ENCODE results near the gene SPTSSA.

The SPTSSA gene

DNA sequence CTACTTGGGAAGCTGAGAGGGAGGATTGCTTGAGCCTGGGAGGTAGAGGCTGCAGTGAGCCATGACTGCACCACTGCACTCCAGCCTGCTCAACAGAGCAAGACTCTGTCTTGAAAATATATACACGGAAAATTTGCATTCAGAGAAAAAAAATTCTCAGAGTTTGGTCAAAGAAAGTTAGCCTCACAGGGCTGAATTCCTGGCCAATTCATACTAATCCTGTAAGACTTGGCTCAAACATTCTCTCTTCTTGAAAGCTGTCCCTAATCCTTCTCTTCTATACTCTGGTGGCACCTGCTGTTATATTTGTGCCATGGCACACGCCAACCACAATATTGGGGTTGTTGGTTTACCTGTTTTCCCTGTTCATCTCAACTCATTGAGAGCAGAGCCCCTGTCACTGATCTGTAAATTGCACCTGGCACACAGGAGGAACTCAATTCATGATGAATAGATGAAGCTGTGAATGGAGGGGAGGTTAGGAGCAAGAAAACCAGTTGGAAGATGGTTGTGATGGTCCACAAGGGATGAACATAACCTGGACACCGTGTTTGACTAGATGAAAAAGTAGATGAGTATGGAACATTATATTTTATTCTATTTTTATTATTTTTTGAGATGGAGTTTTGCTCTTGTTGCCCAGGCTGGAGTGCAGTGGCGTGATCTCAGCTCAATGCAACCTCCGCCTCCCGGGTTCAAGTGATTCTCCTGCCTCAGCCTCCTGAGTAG lies 36.8 kb upstream of the SPTSSA start:
- Histone ChIP-seq H3K27me3 (ENCODE audit: control insufficient read depth in 3 of 3, insufficient read depth in 3 of 3, low read depth in 1 of 3, low read length in 3 of 3) (no peaks in the 10 kb centered on the region), H3K4me3 (ENCODE audit: low read length in 2 of 2) (no peak overlapping the region), H2BK12ac (ENCODE audit: low read length) (no peak overlapping the region), H3K27ac (replicated peaks; ENCODE audit: low read length) (no peak overlapping the region), H4K8ac (ENCODE audit: low read depth, low read length) (no peak overlapping the region), H3K4me1 (ENCODE audit: control insufficient read depth in 2 of 2, insufficient read depth in 1 of 2, low read depth in 1 of 2, low read length in 2 of 2) (peaks cover 8 to 15% of the 10 kb centered on the region in 2 donors), H3K9me3 (replicated peaks in 1 of 2; ENCODE audit: control insufficient read depth in 2 of 2, insufficient read depth in 1 of 2, low read depth in 1 of 2, low read length in 2 of 2) (no peaks in the 10 kb centered on the region), H2AK5ac (ENCODE audit: low read depth, low read length) (no peak overlapping the region), H2BK5ac (ENCODE audit: low read length) (no peak overlapping the region), H3K36me3 (replicated peaks in 1 of 2; ENCODE audit: control insufficient read depth in 2 of 2, insufficient read depth in 2 of 2, low read length in 2 of 2) (no peaks in the 10 kb centered on the region), H3K14ac (ENCODE audit: low read length) (no peak overlapping the region), H2AFZ (ENCODE audit: low read length) (no peak overlapping the region), H3K4ac (ENCODE audit: low read length) (no peak overlapping the region), H3K79me1 (ENCODE audit: low read depth, low read length) (no peaks in the 10 kb centered on the region), H3K23ac (ENCODE audit: low read depth, low read length, poor library complexity) (no peak overlapping the region), H3K4me2 (ENCODE audit: insufficient read depth, low read length, poor library complexity, severe bottlenecking) (no peak overlapping the region), H3K18ac (ENCODE audit: low read length) (no peak overlapping the region), H2BK15ac (ENCODE audit: low read length) (no peak overlapping the region), H4K91ac (ENCODE audit: low read depth, low read length, poor library complexity) (no peak overlapping the region), H3K9ac (ENCODE audit: low read depth, low read length, poor library complexity) (no peak overlapping the region), H2BK120ac (ENCODE audit: low read depth, low read length) (no peak overlapping the region)
- WGBS, 2 donors (ENCODE audit: extremely low coverage in 2 of 2, insufficient read length in 2 of 2, insufficient replicate concordance in 1 of 2): no CpG with 5 or more reads among the region's 6 CpGs
- no peak for DNase-seq (ENCODE audit: low spot score)

DNA sequence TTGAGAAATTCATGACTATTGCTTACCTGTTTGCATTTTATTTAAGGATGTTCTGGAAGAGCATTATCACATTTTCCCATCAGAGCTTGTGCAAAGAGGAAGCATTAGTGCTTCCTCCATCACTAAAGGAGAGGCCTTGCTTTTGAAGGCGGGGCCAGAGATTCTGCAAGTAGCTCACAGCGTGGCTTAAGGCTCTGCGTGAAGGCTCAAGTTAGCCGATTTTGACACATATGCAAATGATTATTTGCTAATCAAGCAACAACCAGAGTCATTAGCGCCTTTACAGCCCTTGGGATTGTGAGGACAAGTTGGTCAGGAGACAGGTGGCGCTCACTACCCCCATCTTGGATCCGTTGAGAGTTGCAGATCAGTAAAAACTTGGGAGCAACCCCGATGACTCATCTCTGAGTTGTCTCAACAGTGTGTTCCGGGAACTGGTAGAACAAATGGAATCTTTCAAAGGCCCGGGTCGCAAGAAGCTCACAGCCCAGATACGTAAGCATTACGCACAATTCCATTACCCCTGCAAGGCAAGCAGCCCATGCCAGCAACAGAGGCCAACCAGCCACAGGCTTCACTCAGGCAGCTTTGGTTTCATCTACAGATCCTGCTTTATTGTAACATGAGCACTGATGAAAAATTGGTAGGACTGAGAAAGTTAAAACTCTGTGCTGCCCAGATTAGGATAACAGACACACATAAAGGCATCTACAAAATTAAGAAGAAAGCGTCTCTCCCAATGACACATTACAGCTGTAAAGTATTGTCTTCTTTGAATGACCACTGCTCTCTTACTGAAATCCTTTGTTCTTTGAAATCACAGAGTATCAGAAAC lies 34.9 kb upstream of the SPTSSA start:
- no peak overlapping the region for H3K18ac ChIP-seq (ENCODE audit: low read length)
- no peak overlapping the region for H4K91ac ChIP-seq (ENCODE audit: low read depth, low read length, poor library complexity)
- no peak overlapping the region for H2BK5ac ChIP-seq (ENCODE audit: low read length)
- H2BK12ac ChIP-seq (ENCODE audit: low read length): no peak overlapping the region
- no peak overlapping the region for H2AK5ac ChIP-seq (ENCODE audit: low read depth, low read length)
- H3K4me2 ChIP-seq (ENCODE audit: insufficient read depth, low read length, poor library complexity, severe bottlenecking): peak overlapping the region; percentile 20
- peaks cover 8 to 12% of the 10 kb centered on the region in 2 donors for H3K4me1 ChIP-seq (ENCODE audit: control insufficient read depth in 2 of 2, insufficient read depth in 1 of 2, low read depth in 1 of 2, low read length in 2 of 2)
- no peaks in the 10 kb centered on the region for H3K27me3 ChIP-seq (ENCODE audit: control insufficient read depth in 3 of 3, insufficient read depth in 3 of 3, low read depth in 1 of 3, low read length in 3 of 3)
- no CpG with 5 or more reads among the region's 14 CpGs for WGBS, 2 donors (ENCODE audit: extremely low coverage in 2 of 2, insufficient read length in 2 of 2, insufficient replicate concordance in 1 of 2)
- no peak overlapping the region for H3K9ac ChIP-seq (ENCODE audit: low read depth, low read length, poor library complexity)
- H3K27ac ChIP-seq (replicated peaks; ENCODE audit: low read length): peak overlapping the region; percentile 49
- no peak overlapping the region for H2BK120ac ChIP-seq (ENCODE audit: low read depth, low read length)
- H2BK15ac ChIP-seq (ENCODE audit: low read length): no peak overlapping the region
- H2AFZ ChIP-seq (ENCODE audit: low read length): peak overlapping the region; percentile 86
- no peaks in the 10 kb centered on the region for H3K9me3 ChIP-seq (replicated peaks in 1 of 2; ENCODE audit: control insufficient read depth in 2 of 2, insufficient read depth in 1 of 2, low read depth in 1 of 2, low read length in 2 of 2)
- H3K36me3 ChIP-seq (replicated peaks in 1 of 2; ENCODE audit: control insufficient read depth in 2 of 2, insufficient read depth in 2 of 2, low read length in 2 of 2): no peaks in the 10 kb centered on the region
- no peaks in the 10 kb centered on the region for H3K79me1 ChIP-seq (ENCODE audit: low read depth, low read length)
- no peak overlapping the region for H3K14ac ChIP-seq (ENCODE audit: low read length)
- DNase-seq (ENCODE audit: low spot score): peak; percentile 37
- H3K4me3 ChIP-seq (ENCODE audit: low read length in 2 of 2): peak overlapping the region in 1 of 2 donors; percentile 33
- H4K8ac ChIP-seq (ENCODE audit: low read depth, low read length): no peak overlapping the region
- H3K23ac ChIP-seq (ENCODE audit: low read depth, low read length, poor library complexity): no peak overlapping the region
- no peak overlapping the region for H3K4ac ChIP-seq (ENCODE audit: low read length)

DNA sequence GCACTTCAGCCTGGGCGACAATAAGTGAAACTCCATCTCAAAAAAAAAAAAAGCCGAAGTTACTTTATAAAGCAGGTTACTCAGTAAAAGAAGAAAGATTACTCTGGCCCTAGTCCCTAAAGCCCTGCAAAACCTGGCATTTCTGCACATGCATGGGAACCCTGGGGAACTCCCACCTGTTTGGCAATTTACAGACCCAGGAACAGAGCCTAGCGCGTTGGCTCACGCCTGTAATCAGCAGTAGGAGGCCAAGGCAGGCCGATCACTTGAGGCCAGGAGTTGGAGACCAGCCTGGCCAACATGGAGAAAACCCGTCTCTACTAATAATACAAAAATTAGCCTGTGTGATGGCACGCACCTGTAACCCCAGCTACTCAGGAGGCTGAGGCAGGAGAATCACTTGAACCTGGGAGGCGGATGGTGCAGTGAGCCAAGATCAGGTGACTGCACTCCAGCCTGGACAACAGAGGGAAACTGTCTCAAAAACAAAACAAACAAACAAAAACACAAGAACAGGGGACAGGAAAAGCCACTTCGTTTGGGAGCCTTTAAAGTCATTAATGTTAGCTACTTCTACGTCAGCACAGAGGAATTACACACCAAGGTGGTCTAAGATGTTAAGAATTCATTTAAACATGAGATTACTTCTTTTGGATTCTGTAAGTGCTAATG lies 34.1 kb upstream of the SPTSSA start:
- no peak overlapping the region for H2BK12ac ChIP-seq (ENCODE audit: low read length)
- no peak for DNase-seq (ENCODE audit: low spot score)
- H3K36me3 ChIP-seq (replicated peaks in 1 of 2; ENCODE audit: control insufficient read depth in 2 of 2, insufficient read depth in 2 of 2, low read length in 2 of 2): no peaks in the 10 kb centered on the region
- no peak overlapping the region for H3K23ac ChIP-seq (ENCODE audit: low read depth, low read length, poor library complexity)
- no peaks in the 10 kb centered on the region for H3K9me3 ChIP-seq (replicated peaks in 1 of 2; ENCODE audit: control insufficient read depth in 2 of 2, insufficient read depth in 1 of 2, low read depth in 1 of 2, low read length in 2 of 2)
- H3K4me1 ChIP-seq (ENCODE audit: control insufficient read depth in 2 of 2, insufficient read depth in 1 of 2, low read depth in 1 of 2, low read length in 2 of 2): peaks cover 8 to 12% of the 10 kb centered on the region in 2 donors
- no peak overlapping the region for H2BK5ac ChIP-seq (ENCODE audit: low read length)
- H4K91ac ChIP-seq (ENCODE audit: low read depth, low read length, poor library complexity): no peak overlapping the region
- no peaks in the 10 kb centered on the region for H3K79me1 ChIP-seq (ENCODE audit: low read depth, low read length)
- H3K18ac ChIP-seq (ENCODE audit: low read length): no peak overlapping the region
- H2BK15ac ChIP-seq (ENCODE audit: low read length): no peak overlapping the region
- no peak overlapping the region for H2AK5ac ChIP-seq (ENCODE audit: low read depth, low read length)
- no peak overlapping the region for H2BK120ac ChIP-seq (ENCODE audit: low read depth, low read length)
- H3K14ac ChIP-seq (ENCODE audit: low read length): no peak overlapping the region
- no CpG with 5 or more reads among the region's 11 CpGs for whole genome bisulfite sequencing, 2 donors (ENCODE audit: extremely low coverage in 2 of 2, insufficient read length in 2 of 2, insufficient replicate concordance in 1 of 2)
- H2AFZ ChIP-seq (ENCODE audit: low read length): peak overlapping the region; percentile 86
- no peak overlapping the region for H3K9ac ChIP-seq (ENCODE audit: low read depth, low read length, poor library complexity)
- no peaks in the 10 kb centered on the region for H3K27me3 ChIP-seq (ENCODE audit: control insufficient read depth in 3 of 3, insufficient read depth in 3 of 3, low read depth in 1 of 3, low read length in 3 of 3)
- H4K8ac ChIP-seq (ENCODE audit: low read depth, low read length): no peak overlapping the region
- H3K27ac ChIP-seq (replicated peaks; ENCODE audit: low read length): no peak overlapping the region
- no peak overlapping the region for H3K4me3 ChIP-seq (ENCODE audit: low read length in 2 of 2)
- H3K4me2 ChIP-seq (ENCODE audit: insufficient read depth, low read length, poor library complexity, severe bottlenecking): no peak overlapping the region
- H3K4ac ChIP-seq (ENCODE audit: low read length): no peak overlapping the region

DNA sequence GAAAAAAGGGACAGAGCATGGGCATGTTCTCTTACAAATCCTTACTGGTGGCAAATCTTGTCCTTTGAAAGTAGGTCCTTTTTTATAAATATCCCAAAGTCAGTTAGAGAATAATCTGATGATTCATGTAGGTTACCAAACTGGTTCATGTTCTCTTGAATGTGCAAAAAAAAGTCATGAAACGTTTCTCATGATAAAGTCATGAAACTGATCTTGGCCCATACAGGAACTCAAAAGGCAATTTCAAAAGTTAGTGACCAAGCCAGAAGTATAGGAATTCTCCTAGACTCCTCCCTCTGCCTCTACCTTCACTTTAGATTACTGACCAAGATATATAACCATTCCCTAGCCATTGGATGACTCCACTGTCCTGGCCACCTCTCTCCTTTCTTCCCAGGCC lies 27.3 kb upstream of the SPTSSA start:
- H3K4me2 ChIP-seq (ENCODE audit: insufficient read depth, low read length, poor library complexity, severe bottlenecking): no peak overlapping the region
- no peak overlapping the region for H2BK15ac ChIP-seq (ENCODE audit: low read length)
- no peaks in the 10 kb centered on the region for H3K4me1 ChIP-seq (ENCODE audit: control insufficient read depth in 2 of 2, insufficient read depth in 1 of 2, low read depth in 1 of 2, low read length in 2 of 2)
- H3K79me1 ChIP-seq (ENCODE audit: low read depth, low read length): no peaks in the 10 kb centered on the region
- no peak overlapping the region for H2BK5ac ChIP-seq (ENCODE audit: low read length)
- H2AK5ac ChIP-seq (ENCODE audit: low read depth, low read length): no peak overlapping the region
- no peak overlapping the region for H4K8ac ChIP-seq (ENCODE audit: low read depth, low read length)
- H2AFZ ChIP-seq (ENCODE audit: low read length): no peak overlapping the region
- H2BK120ac ChIP-seq (ENCODE audit: low read depth, low read length): no peak overlapping the region
- H3K4me3 ChIP-seq (ENCODE audit: low read length in 2 of 2): no peak overlapping the region
- WGBS, 2 donors (ENCODE audit: extremely low coverage in 2 of 2, insufficient read length in 2 of 2, insufficient replicate concordance in 1 of 2): no CpG with 5 or more reads among the region's 1 CpG
- no peaks in the 10 kb centered on the region for H3K27me3 ChIP-seq (ENCODE audit: control insufficient read depth in 3 of 3, insufficient read depth in 3 of 3, low read depth in 1 of 3, low read length in 3 of 3)
- H3K27ac ChIP-seq (replicated peaks; ENCODE audit: low read length): no peak overlapping the region
- no peak overlapping the region for H3K14ac ChIP-seq (ENCODE audit: low read length)
- H3K36me3 ChIP-seq (replicated peaks in 1 of 2; ENCODE audit: control insufficient read depth in 2 of 2, insufficient read depth in 2 of 2, low read length in 2 of 2): no peaks in the 10 kb centered on the region
- DNase-seq (ENCODE audit: low spot score): no peak
- H3K4ac ChIP-seq (ENCODE audit: low read length): no peak overlapping the region
- H2BK12ac ChIP-seq (ENCODE audit: low read length): no peak overlapping the region
- H3K9me3 ChIP-seq (replicated peaks in 1 of 2; ENCODE audit: control insufficient read depth in 2 of 2, insufficient read depth in 1 of 2, low read depth in 1 of 2, low read length in 2 of 2): peaks cover 0 to 2% of the 10 kb centered on the region in 2 donors
- H4K91ac ChIP-seq (ENCODE audit: low read depth, low read length, poor library complexity): no peak overlapping the region
- H3K23ac ChIP-seq (ENCODE audit: low read depth, low read length, poor library complexity): no peak overlapping the region
- H3K9ac ChIP-seq (ENCODE audit: low read depth, low read length, poor library complexity): no peak overlapping the region
- H3K18ac ChIP-seq (ENCODE audit: low read length): no peak overlapping the region
